GM15510 (cell line): ENCODE measurements around the gene C16orf96.

Source experiments
- POLR2A ChIP-seq: IDR thresholded peaks from 3 replicates; pipeline ENCODE4 v1.6.1; 2011; ENCODE audit warnings: borderline replicate concordance; ENCODE audit not compliant: insufficient read length; ENCODE audit errors: extremely low read depth

C16orf96 gene

GRCh38 chr16:4520913-4521312 lies 35.2 kb upstream of the C16orf96 start:
- TF ChIP-seq POLR2A: no peak

GRCh38 chr16:4522051-4522581 lies 34.0 kb upstream of the C16orf96 start:
- no peak for TF ChIP-seq POLR2A

- TF ChIP-seq POLR2A: no peak
Measured at GRCh38 chr16:4523686-4524085, 32.5 kb upstream of the C16orf96 start.

GRCh38 chr16:4524571-4524970 lies 31.6 kb upstream of the C16orf96 start:
- no peak for TF ChIP-seq POLR2A

GRCh38 chr16:4525069-4525468 lies 31.1 kb upstream of the C16orf96 start:
- no peak for TF ChIP-seq POLR2A

- TF ChIP-seq POLR2A: no peak
Measured at GRCh38 chr16:4525634-4526277, 30.4 kb upstream of the C16orf96 start.

- no peak for TF ChIP-seq POLR2A
Measured at GRCh38 chr16:4529085-4530060, 26.8 kb upstream of the C16orf96 start.

- no peak for TF ChIP-seq POLR2A
Measured at GRCh38 chr16:4531811-4532210, 24.3 kb upstream of the C16orf96 start.

- no peak for TF ChIP-seq POLR2A
Measured at GRCh38 chr16:4532238-4532637, 23.9 kb upstream of the C16orf96 start.

- TF ChIP-seq POLR2A: no peak
Measured at GRCh38 chr16:4533490-4533889, 22.6 kb upstream of the C16orf96 start.

- no peak for TF ChIP-seq POLR2A
Measured at GRCh38 chr16:4534151-4534790, 21.9 kb upstream of the C16orf96 start.

- TF ChIP-seq POLR2A: no peak
Measured at GRCh38 chr16:4535627-4536108, 20.5 kb upstream of the C16orf96 start.

- TF ChIP-seq POLR2A: no peak
Measured at GRCh38 chr16:4536391-4537106, 19.6 kb upstream of the C16orf96 start.
